Endothelial cell of hepatic sinusoid (primary cell): ENCODE data around the gene LAMTOR1.
"Not testable (repeated sequence)": the region's sequence is repeated elsewhere in the genome, so short reads cannot be mapped to it uniquely, and the experiment has no call there.

Experiments used
- in situ Hi-C: cut with HindIII; loops from 2 replicates; pipeline ENCODE4 v1.10.0; 2017; ENCODE audit warnings: low sequenced_read_pairs

LAMTOR1 gene

GRCh38 chr11:72102946-72103753, at the start of gene LAMTOR1:
LAMTOR1 (minus strand) TSS chr11:72103297; CDS start chr11:72103224, 73 bp downstream.
- in situ Hi-C loops: loop anchor here (5.0 kb wide), 1 partner anchor 76 kb away; no protein-coding TSS in a partner anchor

DNA sequence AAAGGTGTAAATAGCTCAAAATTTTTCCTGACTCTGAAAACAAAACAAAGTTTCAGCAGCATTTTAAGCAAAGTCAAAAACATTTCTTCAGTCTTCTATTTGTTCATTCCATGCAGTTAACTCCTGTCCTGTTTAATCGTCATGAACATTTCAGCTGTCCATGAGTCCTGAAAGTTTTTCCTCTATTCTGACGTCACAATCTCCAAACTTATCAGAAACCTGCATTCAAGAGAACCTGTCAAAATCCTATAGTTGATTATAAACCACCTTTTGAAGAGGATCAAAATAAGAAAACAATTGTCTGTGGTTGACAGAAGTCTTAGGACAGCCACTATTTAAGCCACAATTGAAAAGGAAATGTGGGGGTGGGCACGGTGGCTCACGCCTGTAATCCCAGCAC, 47.8 kb upstream of the LAMTOR1 start:
- in situ Hi-C loops: no loop called here

DNA sequence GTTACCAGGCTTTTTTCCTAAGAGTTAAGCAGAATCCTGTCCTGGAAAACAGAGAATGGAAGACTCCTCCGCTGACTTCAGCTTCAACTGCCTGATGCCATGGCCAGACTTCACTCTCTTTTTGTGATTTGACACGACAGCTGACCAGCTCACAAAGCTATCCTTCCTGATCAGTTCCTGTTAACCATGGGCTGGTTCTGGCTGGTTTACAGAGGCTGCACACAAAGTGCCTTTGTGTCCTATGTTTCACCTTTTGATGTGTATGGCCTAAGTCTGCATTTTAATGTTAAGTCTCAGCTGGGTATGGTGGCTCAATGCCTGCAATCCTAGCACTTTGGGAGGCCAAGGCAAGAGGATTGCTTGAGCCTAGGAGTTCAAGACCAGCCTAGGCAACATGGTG, 43.5 kb upstream of the LAMTOR1 start:
- in situ Hi-C loops: no loop called here

DNA sequence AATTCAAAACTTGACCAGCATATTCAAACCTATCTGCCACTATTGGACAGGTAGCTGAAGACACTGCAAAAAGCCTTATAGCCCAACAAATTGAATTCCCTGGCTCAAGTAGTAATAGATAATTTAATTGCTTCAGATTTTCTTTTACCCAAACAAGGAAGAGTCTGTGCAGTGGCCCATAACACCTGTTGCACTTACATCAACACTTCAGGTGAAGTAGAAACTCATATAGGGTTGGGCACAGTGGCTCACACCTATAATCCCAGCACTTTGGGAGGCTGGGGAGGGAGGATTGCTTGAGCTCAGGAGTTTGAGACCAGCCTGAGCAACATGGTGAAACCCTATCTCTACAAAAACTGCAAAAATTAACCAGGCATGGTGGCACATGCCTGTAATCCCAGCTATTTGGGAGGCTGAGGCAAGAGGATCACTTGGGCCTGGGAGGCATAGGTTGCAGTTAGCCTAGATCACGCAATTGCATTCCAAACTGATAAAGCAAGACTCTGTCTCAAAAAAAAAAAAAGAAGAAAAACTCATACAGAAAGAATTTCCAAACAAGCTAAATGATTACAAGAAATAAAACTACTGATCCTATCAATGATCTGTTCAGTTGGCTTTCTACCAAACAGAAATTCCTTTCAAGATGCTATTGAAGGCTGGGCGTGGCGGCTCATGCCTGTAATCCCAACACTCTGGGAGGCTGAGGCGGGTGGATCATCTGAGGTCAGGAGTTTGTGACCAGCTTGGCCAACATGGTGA, 41.9 kb upstream of the LAMTOR1 start:
- in situ Hi-C loops: no loop called here

DNA sequence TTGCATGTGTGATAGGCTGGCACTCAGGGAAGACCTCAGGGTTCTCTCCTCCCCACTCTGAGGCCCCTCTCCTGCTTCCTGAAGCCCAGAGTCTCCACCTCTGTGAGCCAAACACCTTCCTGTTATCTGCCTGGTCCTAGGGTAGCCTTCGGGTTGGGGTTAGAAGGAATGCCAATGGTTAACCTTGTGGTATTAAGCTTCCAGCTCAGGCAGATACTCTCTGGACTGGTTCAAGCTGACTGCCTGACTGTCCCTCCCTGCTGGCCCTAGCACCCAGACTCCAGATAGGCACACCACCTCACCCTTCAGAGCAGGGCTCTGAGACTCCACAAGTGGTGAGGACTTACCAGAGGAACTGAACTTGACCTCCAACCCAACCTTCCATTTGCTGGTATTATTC, 39.4 kb upstream of the LAMTOR1 start:
- in situ Hi-C loops: not testable (repeated sequence)

- in situ Hi-C loops: not testable (repeated sequence)
Observed at GRCh38 chr11:72142086-72142485, 39.0 kb upstream of the LAMTOR1 start.

DNA sequence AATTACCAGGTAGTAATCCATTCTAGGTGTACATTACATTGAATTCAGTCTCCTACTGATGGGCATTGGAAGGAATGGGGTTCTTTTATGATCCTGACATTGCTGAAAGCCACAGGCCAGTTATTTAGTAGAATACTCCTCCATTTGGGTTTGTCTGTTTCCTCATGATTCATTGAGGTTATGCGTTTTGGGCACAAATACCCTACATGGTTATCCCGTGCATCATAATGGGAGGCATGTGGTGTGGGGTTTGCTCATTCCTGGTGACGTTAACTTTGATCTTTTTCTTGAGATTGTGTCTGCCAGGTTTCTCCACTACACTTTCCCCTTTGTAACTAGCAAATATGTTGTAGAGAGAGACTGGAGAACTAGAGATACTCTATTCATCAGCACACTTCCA, 38.0 kb upstream of the LAMTOR1 start:
- in situ Hi-C loops: no loop called here

DNA sequence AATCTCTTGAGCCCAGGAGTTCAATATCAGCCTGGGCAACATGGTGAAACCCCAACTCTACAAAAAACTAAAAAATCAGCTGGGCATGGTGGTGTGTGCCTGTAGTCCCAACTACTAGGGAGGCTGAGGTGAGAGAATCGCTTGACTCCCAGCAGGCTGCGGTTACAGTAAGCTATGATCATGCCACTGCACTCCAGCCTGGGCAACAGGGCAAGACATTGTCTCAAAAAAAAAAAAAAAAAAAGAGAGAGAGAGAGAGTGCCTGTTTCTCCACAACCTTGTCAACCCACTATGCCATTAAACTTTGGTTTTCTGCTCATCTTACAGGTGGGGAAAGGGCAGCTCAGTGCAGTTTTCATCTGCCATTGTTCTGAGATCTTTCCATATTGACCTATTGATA, 37.6 kb upstream of the LAMTOR1 start:
- in situ Hi-C loops: no loop called here

DNA sequence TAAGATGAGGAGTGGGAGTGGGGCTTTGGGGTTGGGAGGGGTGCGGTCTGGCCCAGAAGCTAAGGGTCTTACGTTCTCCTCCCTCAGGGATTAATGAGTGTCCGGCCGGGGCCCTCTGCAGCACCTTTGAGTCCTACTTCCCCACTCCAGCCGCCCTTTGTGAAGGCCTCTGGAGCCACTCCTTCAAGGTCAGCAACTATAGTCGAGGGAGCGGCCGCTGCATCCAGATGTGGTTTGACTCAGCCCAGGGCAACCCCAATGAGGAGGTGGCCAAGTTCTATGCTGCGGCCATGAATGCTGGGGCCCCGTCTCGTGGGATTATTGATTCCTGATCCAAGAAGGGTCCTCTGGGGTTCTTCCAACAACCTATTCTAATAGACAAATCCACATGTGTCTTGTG, 36.4 kb upstream of the LAMTOR1 start:
- in situ Hi-C loops: no loop called here

DNA sequence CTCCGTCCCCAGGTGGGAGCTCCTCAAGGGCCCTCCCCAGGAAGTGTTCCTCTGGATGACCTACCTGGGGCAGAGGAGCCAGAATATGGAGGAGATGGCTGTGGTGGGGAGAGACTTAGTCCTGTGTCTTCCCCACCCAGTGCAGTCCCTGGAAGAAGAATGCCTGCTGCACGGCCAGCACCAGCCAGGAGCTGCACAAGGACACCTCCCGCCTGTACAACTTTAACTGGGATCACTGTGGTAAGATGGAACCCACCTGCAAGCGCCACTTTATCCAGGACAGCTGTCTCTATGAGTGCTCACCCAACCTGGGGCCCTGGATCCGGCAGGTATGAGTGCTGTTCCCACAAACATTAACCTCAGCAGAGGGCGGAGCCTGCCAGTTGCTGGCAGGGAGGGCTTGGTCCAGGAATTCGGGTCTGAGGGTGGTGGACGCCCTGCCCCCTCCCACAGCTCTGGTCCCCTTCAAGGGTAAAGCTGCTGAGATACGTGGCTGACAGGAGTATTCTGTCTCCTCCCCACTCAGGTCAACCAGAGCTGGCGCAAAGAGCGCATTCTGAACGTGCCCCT, 35.8 kb upstream of the LAMTOR1 start:
- in situ Hi-C loops: no loop called here

DNA sequence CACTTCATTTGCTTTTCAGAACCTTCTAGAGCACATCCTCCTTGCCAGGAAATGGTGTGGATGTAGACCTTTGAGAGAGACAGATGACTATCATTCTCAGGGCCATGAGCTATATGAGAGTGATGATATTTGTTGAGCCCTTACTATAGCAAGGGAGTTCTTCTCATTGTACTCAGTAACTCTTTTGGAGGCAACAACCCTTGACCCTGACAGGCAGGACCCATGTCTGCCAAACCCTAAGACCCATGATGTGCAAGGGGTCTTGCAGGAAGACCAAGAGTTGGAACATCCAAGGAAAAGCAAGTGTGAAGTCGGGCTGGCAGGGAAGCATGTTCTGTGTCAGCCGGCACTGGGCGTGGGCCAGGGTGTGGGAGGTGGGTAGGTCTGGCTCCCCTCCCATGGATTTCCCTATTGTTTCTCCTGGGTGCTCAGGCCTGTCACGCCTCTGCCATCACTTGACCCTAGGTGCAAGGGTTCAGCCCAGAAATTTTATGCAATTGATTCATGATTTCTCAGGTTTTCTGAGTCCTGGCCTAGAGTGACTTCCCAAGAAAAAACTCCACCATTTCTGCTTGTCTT, 33.7 kb upstream of the LAMTOR1 start:
- in situ Hi-C loops: no loop called here

DNA sequence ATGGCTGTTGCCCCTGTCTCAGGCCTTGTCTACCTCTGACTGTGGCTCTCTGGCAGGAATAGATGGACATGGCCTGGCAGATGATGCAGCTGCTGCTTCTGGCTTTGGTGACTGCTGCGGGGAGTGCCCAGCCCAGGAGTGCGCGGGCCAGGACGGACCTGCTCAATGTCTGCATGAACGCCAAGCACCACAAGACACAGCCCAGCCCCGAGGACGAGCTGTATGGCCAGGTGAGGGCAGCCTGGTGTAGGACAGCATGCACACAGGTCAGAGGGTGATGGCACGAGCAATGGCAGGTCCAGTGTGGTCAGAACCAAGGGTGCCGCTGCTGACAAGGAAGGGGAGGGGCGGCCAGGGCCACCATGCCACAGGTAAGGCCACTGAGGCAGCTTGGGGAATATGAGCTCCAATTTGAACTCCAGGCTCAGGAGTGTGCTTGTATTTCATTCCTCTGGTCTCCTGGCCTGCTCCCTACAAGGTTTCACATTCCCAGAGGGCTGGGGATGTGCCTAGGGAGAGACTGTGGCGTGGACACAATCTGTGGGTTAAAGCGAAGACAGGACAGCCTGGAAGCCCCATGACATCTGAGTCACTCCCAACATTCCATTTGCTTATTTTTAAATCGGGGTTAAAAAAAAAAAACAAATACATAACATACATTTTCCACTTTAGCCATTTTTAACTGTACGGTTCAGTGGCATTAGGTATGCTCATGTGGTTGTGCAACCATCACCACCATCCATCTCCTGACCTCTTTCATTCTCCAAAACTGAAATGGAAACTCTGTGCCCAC, 33.0 kb upstream of the LAMTOR1 start:
- in situ Hi-C loops: no loop called here

DNA sequence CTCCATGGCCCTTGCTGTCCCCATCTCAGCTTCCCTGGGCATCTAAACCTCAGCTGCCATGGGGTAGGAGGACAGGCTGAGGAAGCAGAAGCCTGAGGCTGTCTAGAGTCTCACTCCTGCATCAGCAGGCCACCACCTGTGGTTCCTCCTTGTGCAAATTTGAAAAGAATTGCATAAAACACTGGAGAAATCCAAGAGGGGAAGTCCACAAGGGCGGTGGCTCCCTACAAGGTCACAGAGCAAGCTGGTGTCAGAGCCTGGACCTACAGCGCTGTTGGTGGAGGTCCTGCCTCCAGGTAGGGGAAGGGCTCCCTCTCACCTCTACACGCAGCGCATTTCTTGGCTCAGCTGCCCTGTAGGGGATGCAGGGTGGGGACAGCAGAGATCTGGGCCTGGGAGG, 32.4 kb upstream of the LAMTOR1 start, which contains the start of gene FOLR3:
Gene FOLR3 (plus strand): TSS at position 253 of the 400 bp plus-strand sequence. CDS start 228 bp downstream, outside the sequence.
- in situ Hi-C loops: not testable (repeated sequence)

- in situ Hi-C loops: no loop called here
Observed at GRCh38 chr11:72132646-72133045, 29.5 kb upstream of the LAMTOR1 start.

DNA sequence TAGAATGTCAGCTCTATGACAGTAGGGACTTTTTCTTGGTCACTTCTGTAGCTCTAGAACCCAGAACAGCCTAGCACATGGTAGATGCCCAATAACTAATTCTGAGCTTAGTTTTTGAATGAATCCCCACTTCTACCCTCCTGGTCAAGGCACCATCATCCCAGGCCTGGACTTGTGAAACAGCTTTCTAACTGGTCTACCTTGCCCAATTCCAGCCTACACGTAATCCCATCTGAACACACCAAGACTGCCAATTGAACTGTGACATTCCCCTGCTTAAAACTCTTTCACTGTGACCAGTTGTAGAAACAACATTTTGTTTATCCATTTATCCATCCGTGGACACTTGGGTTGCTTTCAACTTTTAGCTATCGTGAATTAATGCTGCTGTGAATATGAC, 26.3 kb upstream of the LAMTOR1 start:
- in situ Hi-C loops: no loop called here

GRCh38 chr11:72127923-72128322, 24.8 kb upstream of the LAMTOR1 start:
- in situ Hi-C loops: no loop called here

GRCh38 chr11:72125956-72126355, 22.9 kb upstream of the LAMTOR1 start:
- in situ Hi-C loops: no loop called here

DNA sequence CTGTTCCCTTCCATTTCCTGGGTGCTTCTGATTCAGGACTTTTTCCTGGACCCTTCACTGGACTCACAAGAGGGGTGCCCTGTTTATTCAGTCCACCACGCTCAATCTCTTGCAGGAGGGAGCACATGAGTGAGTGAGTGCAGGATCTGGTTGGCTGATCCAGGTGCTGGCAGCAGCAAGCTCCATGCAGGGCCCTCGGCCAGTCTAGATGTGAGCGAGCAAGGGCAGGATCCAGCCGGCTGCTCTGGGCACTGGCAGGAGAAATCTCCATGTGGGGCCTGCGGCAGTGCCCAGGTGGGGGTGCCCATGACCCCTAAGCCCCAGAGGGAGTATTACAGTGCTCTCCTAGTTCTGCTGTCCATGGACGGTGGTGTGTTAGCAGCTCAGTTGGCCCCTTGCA, 20.9 kb upstream of the LAMTOR1 start:
- in situ Hi-C loops: no loop called here

DNA sequence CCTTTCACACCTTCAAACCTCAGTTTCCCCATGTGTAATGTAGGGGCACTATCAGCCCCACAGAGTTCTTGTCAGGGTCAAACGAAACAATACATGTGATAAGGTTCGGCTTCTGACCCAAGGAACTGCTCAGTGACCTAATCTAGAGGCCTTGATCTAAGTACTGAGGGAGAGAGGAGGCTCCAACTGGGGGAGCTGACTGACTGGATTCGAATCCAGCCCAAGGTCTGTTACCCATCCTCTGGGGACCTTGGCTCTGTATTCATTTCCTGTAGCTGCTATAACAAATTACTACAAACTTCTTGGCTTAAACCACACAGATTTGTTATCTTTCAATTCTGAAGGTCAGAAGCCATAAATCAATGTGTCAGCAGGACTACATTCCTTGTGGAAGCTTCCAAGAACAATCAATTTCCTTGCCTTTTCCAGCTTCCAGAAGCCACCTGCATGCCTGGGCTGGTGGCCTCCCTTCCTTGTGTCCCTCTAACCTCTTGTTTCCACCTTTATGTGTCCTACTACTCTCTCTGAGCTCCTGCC, 20.1 kb upstream of the LAMTOR1 start:
- in situ Hi-C loops: no loop called here

DNA sequence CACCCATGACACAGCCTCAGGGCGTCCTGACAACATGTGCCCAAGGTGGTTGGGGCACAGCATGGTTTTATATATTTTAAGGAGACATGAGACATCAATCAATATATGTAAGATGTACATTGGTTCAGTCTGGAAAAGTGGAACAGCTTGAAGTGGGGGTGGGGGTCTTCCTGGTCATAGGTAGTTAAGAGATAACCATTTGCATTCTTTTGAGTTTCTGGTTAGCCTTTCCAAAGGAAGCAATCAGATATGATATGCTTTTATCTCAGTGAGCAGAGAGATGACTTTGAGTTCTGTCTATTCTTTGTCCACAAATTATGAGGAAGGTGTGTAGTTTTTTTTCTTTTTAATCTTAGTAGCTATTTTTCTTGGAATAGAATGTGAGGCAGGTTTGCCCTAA, 19.5 kb upstream of the LAMTOR1 start:
- in situ Hi-C loops: no loop called here
